ENCODE data around the gene SDHAF2.
A peak's percentile ranks its signal among the peaks of the same experiment; 100 is the strongest.
"Not testable (repeated sequence)": the region's sequence is repeated elsewhere in the genome, so short reads cannot be mapped to it uniquely, and the experiment has no call there.

SDHAF2 gene

GRCh38 chr11:61429691-61430582 is at the start of gene SDHAF2, which contains the start of gene CPSF7:
SDHAF2 (plus strand) TSS chr11:61430124; CDS start chr11:61430147, 23 bp downstream.
CPSF7 (minus strand) TSS chr11:61429975; CDS start chr11:61429235, 740 bp downstream.
- DNase-seq (ENCODE audit: low read depth in 2 of 2) = peak; percentile 95 to 98

- no peak for DNase-seq (ENCODE audit: low read depth in 2 of 2)
Observed at GRCh38 chr11:61380884-61381283, 49.0 kb upstream of the SDHAF2 start.

- DNase-seq (ENCODE audit: low read depth in 2 of 2) = not testable (repeated sequence)
Observed at GRCh38 chr11:61383859-61384258, 46.1 kb upstream of the SDHAF2 start.

- DNase-seq (ENCODE audit: low read depth in 2 of 2) = no peak
Observed at GRCh38 chr11:61384271-61385242, 45.4 kb upstream of the SDHAF2 start.

- no peak for DNase-seq (ENCODE audit: low read depth in 2 of 2)
Observed at GRCh38 chr11:61390161-61390560, 39.8 kb upstream of the SDHAF2 start.

GRCh38 chr11:61392981-61393595 is 36.8 kb upstream of the SDHAF2 start:
- DNase-seq (ENCODE audit: low read depth in 2 of 2) = no peak

- DNase-seq (ENCODE audit: low read depth in 2 of 2) = no peak
Observed at GRCh38 chr11:61401173-61401572, 28.8 kb upstream of the SDHAF2 start.

GRCh38 chr11:61401573-61401972 is 28.4 kb upstream of the SDHAF2 start:
- DNase-seq (ENCODE audit: low read depth in 2 of 2) = no peak

GRCh38 chr11:61403658-61404057 is 26.3 kb upstream of the SDHAF2 start:
- no peak for DNase-seq (ENCODE audit: low read depth in 2 of 2)

GRCh38 chr11:61404103-61404502 is 25.8 kb upstream of the SDHAF2 start:
- DNase-seq (ENCODE audit: low read depth in 2 of 2) = no peak

- no peak for DNase-seq (ENCODE audit: low read depth in 2 of 2)
Observed at GRCh38 chr11:61404641-61405040, 25.3 kb upstream of the SDHAF2 start.

- no peak for DNase-seq (ENCODE audit: low read depth in 2 of 2)
Observed at GRCh38 chr11:61406067-61406466, 23.9 kb upstream of the SDHAF2 start.

- no peak for DNase-seq (ENCODE audit: low read depth in 2 of 2)
Observed at GRCh38 chr11:61406991-61407728, 22.8 kb upstream of the SDHAF2 start.

- no peak for DNase-seq (ENCODE audit: low read depth in 2 of 2)
Observed at GRCh38 chr11:61411589-61411988, 18.3 kb upstream of the SDHAF2 start.

- DNase-seq (ENCODE audit: low read depth in 2 of 2) = no peak
Observed at GRCh38 chr11:61413496-61413895, 16.4 kb upstream of the SDHAF2 start.

GRCh38 chr11:61414547-61414946 is 15.4 kb upstream of the SDHAF2 start:
- no peak for DNase-seq (ENCODE audit: low read depth in 2 of 2)

GRCh38 chr11:61415381-61415780 is 14.5 kb upstream of the SDHAF2 start:
- DNase-seq (ENCODE audit: low read depth in 2 of 2) = no peak

GRCh38 chr11:61416941-61417340 is 13.0 kb upstream of the SDHAF2 start:
- DNase-seq (ENCODE audit: low read depth in 2 of 2) = no peak

- DNase-seq (ENCODE audit: low read depth in 2 of 2) = no peak
Observed at GRCh38 chr11:61417670-61418069, 12.3 kb upstream of the SDHAF2 start.

GRCh38 chr11:61418136-61418535 is 11.8 kb upstream of the SDHAF2 start:
- DNase-seq (ENCODE audit: low read depth in 2 of 2) = no peak

- no peak for DNase-seq (ENCODE audit: low read depth in 2 of 2)
Observed at GRCh38 chr11:61422226-61422625, 7.7 kb upstream of the SDHAF2 start.

All from activated CD4-positive, alpha-beta T cell treated with anti-CD3 and anti-CD28 coated beads for 24 hours (primary cell).